Measurements from ENCODE around the gene MAPK7.

Gene MAPK7

DNA sequence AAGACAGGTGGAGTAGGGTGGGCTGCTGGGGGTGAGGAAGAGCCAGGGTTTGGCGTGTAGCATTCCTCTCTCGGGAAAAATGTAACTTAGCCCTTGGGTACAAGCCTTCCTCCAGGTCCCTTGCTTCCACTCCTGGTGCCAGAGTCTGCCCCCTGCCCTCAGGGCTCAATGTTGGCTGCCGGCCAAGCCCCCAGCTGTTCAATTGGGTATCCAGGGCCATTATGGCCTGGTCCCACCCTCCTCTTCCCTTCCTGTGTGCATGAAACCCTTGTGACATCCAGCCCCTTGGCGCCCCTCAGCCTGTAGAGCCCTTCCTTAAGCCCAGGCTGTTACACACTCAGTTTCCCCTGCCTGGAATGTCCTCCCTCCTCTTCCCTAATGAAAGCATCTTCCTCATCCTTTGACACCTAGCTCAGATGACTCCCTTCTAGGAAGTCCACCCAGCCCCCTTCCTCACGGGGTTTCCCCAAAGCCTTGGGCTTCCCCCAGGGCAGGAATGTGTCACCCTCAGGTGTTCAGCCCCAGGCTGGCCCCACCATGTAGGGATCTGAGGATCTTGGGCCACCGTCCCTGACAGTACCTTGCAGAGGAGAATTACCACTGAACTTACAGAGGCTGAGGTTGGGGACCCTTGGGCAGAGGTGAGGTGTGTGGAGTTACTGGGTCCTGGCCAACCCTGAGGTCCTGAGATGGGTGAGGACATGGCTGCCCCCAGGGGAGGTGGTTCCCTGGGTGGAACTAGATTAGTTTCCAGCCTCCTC, 45.7 kb upstream of the MAPK7 start:
- no peak for FAIRE-seq
- no peak for TF ChIP-seq CTCF (IDR thresholded peaks at IDR 0.05; ENCODE audit: insufficient read depth, missing control alignments)
- DNase-seq (ENCODE audit: insufficient read length, low spot score), result no peak

DNA sequence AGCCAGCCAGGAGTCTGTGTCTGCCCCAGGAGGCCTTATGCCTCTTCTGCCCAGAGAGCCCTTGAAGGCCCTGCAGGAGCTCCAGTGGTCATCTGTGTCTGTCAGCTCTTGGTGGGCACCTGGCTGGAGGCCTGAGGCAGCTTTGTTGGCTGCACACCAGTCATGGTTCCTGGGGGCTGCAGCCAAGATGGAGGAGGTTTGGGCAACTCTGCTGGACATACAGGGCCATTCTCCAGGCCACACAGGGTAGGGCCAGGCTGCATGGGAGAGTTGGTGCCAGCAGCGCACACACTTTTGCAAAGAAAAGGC, 45.2 kb upstream of the MAPK7 start:
- no peak for TF ChIP-seq CTCF (IDR thresholded peaks at IDR 0.05; ENCODE audit: insufficient read depth, missing control alignments)
- DNase-seq (ENCODE audit: insufficient read length, low spot score), result no peak
- no peak for FAIRE-seq

- no peak for TF ChIP-seq CTCF (IDR thresholded peaks at IDR 0.05; ENCODE audit: insufficient read depth, missing control alignments)
- FAIRE-seq, result no peak
- DNase-seq (ENCODE audit: insufficient read length, low spot score), result no peak
These were observed 44.5 kb upstream of the MAPK7 start for GRCh38 chr17:19333736-19334290.

DNA sequence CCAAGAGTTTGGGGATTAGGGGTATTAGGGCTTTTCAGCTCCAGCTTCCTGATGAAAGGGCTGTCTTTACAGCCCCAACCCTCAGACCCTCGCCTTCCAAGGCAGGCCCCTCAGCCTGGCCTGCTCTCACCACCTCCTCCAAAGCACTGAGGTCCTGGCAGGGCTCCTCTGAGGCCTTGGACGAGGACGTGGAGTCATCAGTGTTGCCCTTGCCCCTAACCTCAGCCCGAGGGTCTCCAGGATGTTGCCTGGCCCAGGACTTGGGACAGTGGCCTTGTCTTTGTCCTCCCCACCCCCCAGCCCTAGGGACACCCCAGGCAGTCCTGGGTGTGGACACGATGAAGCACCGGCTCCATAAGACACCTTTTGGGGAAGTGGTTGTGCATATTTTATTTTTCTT, 44.0 kb upstream of the MAPK7 start:
- no peak for DNase-seq (ENCODE audit: insufficient read length, low spot score)
- no peak for FAIRE-seq
- no peak for TF ChIP-seq CTCF (IDR thresholded peaks at IDR 0.05; ENCODE audit: insufficient read depth, missing control alignments)

DNA sequence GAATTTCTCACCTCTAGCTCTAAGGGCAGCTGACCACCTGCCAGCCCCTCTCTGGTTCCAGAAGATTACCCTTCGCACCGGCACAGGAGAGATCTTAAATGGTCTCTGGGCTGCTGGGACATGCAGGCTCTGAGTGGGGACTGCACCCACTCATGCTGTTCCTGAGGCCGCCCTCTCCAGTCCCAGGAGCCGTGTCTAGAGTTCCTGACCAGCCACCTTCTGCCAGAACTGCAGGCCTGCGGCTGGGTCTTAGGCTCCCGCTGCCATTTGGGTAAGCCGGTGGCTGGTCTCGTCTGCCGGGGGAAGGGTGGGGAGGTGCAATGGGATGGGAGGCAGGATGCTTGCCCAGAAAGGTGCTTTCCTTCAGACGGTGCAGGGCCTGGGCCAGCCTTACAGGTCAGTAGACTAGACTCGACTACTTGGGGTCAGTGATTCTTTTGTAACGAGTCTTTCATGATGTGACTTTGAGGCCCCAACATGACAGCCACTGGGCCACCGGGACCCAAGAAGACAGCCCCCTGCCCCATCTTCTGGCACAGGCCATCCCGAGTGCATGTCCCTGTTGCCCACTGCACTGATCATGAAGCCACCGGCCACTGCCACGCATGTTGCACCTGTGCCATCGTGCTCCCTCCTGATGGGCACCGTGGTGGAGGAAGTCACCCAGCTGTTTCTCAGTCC, 42.2 kb upstream of the MAPK7 start:
- FAIRE-seq, result no peak
- no peak for TF ChIP-seq CTCF (IDR thresholded peaks at IDR 0.05; ENCODE audit: insufficient read depth, missing control alignments)

GRCh38 chr17:19336938-19337711, 41.2 kb upstream of the MAPK7 start:
- no peak for TF ChIP-seq CTCF (IDR thresholded peaks at IDR 0.05; ENCODE audit: insufficient read depth, missing control alignments)
- FAIRE-seq (no peak), DNase-seq (ENCODE audit: insufficient read length, low spot score) (no peak)

More for the DNA sequence above, 42.2 kb upstream of the MAPK7 start:
- no peak for DNase-seq (ENCODE audit: insufficient read length, low spot score)
